GM18861 (cell line): ENCODE results near the gene ELOVL5.
"Not testable (repeated sequence)": the region's sequence is repeated elsewhere in the genome, so short reads cannot be mapped to it uniquely, and the experiment has no call there.

Source experiments
- ATAC-seq: cut with Tn5 transposase; IDR thresholded peaks from one replicate; pipeline ENCODE4 v1.9.1; 2021; ENCODE audit not compliant: unreplicated experiment

The ELOVL5 gene

DNA sequence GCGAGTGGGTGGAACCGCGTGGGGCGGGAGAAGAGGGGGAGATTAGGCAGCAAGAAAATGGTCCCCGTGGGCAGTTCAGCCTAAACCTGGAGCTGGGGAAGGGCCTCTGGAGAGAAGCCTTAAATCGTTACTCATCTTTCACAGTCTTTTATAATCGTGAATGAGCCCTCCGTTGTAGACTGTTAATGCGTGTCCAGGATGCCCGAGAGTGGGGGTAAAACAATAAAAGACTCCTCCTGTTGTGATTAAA lies 11.0 kb upstream of the ELOVL5 start:
- no peak for ATAC-seq

- ATAC-seq: peak; percentile 88
Measured at GRCh38 chr6:53359095-53359842, 10.5 kb upstream of the ELOVL5 start.

DNA sequence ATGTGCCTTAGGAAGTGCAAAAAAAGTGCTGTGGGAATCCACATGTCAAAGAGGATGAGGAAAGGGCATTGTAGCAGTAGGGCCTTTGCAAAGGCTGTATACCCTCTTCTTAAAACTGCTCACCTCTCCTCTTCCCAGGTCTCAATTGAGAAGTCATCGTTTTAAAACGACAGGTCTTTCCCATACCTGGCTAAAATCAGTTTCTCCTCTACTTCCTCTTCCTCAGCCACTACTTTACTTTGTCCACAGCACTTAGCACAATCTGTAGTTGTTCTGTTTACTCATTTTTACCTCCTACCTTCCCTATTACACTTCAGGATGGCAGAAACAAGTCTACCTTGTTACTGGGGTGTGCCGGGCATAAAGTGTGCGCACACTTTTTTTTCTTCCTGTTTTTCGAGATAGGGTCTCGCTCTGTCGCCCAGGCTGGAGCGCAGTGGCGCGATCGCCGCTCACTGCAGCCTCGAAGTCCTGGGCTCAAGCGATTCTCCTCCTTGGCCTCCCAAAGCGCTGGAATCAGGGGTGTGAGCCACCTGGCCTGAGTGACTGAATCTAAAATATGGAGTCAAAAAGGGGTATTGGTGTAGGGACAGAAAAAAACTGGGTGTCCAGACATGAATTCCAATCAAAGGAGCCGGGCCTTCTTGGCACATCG lies 9.8 kb upstream of the ELOVL5 start:
- peak; percentile 3 for ATAC-seq

DNA sequence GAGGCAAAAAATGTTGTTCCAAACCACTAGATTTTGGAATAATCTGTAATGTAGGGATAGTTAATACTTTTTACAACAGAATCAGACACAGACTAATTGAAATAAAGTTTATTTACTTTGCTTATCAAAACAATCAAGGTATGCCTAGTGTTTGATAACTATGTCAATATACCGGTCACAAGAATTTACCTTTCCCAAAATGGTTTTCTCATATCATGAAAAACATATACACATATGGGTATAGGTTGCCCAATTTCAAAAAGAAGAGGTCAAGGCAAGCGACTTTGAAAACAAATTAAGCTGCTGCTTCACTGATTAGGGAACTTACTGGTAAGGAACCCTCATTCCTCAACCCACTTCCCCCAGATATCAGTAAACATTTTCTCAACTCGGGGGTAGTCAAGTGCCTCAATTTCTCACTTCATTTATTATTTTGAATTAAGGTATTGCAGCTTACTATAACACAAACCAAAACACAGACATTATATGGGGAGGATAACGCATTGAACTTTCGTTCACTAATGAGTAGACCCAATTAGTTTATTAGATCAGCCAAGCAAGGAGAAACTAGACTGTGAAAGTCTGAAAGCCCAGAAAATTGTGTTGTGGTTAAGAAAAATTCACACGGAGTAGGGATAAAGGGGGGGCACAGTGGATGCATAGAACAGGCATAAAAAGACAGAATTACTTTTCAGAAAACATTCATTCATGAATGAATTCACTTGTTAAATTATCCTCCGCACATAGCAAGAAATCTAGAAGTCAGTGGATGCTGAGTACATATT lies 9.0 kb upstream of the ELOVL5 start:
- ATAC-seq: no peak

DNA sequence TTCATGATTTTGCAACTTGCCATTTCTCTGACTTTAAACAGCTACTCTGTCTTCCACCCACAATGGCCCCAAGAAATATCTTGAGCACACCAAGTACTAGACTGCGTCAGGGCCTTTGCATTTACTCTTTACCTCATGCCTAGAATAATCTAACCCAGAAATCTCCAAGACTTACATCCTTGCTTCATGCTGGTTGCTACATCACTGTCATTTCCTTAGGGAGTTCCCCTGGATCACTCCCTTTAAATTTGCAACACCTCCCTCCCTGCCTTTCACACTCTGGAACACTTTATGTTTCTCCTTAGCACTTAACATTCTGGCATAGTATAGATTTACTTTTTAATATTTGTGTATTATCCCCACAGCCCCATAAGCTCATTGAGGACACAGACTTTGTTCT lies 4.9 kb upstream of the ELOVL5 start:
- no peak for ATAC-seq

- no peak for ATAC-seq
Measured at GRCh38 chr6:53352360-53352759, 3.6 kb upstream of the ELOVL5 start.

- ATAC-seq: no peak
Measured at GRCh38 chr6:53349209-53349693, 501 bp upstream of the ELOVL5 start.

DNA sequence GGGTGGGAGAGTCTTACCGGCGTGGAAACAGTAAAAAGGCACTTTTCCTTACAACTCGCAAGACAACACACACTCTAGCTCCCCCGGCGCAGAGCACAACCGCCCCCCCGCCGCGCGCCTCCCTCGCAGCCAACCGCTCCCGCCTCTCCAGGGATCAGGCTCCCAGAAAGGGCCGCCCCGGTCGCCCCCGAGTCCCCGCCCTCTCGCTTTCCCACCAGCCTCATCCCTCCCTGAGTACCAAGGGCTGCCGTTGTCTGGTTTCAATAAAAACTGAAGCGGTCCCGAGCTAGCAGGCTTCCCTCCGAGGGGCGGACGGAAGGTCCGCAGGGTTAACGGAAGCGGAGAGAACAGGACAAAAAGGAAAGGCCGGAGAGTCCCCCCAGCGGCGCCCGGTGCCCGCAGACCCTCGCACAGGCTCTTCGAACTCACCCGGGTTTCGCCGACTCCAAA lies 804 bp downstream of the ELOVL5 start:
- ATAC-seq: no peak

DNA sequence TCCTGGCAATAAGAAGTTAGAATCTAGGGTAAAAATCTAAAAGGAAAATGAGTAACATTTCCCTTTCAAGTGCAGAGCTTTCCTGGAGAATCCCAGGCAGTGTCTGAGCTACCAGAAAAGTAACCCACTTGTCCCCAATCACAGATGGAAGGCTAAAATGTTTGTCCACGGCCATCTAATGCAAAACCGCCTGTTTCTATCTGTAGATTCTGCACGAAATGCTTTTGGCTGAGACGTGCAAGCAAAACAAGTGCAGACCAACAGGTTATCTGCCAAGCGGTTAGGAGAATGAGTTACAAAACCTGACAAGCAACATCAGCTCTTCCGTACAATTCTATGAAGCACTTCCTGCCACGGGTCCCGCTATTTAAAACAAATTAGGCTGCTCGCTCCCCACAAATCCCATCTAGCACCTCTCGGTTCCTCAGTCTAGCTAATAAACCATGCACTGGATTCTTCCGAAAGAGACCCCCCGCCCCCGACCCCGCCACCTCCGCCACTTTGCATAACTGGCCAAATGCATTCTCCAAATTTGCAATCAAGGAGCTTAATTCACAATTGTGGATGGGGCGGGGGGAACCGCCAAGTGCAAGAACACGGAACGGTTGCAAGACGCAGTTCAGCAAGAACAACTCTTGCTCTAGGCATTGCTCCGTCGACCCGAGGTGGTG lies 1.4 kb downstream of the ELOVL5 start:
- no peak for ATAC-seq

- not testable (repeated sequence) for ATAC-seq
Measured at GRCh38 chr6:53346049-53346448, 2.7 kb downstream of the ELOVL5 start.

DNA sequence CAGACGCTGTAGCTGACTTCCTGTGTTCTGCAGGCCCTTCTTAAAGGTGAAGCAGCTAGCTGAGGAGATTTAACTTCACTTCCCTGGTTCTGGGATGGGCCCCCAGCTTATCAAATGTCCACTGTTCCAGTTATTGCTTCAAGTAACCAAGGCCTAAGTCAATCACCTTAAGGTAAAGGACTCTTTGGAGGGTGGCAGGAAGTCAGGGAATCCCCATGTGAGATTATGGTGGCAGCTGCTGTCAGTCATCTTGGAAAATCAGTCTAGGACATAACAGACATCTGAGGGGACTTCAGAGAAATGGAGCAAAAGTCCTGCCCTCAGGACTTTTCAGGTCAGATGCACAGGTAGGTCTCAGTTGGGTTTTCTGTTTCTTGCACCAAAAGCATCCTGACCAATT lies 3.8 kb downstream of the ELOVL5 start:
- ATAC-seq: no peak

GRCh38 chr6:53343092-53343491 lies 5.7 kb downstream of the ELOVL5 start:
- no peak for ATAC-seq

DNA sequence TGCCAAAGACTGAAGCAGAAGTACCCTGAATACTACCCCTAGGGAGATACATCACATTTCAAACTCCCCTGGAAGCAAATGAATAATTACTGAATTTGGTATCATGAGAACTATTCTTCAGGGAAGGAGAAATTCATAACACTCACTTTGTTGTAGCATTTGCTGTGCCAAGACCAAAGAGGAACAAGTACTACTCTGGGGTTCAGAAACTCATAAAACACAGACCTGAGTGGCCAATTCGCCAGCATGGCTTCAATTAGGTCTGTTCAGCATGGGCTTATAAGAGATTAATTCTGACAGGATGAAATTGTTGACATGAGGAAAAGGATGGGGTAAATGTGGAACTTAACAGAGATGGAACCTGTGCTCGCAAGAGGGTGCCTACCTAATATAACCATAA lies 6.5 kb downstream of the ELOVL5 start:
- ATAC-seq: no peak

- ATAC-seq: no peak
Measured at GRCh38 chr6:53340536-53340935, 8.2 kb downstream of the ELOVL5 start.

DNA sequence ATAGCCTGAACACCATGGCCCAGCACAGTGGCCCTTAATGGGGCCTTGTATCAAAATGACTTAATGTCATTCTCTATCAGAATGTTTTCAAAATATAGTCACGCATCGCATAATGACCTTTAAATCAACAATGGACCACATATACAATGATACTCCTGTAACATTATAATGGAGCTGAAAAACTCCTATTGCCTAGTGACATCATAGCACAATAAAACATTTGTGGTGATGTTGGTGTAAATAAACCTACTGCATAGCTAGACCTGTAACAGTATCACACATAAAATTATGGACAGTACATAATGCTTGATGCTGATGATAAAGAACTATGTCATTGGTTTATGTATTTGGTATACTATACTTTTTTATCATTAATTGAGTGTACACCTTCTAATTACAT lies 9.3 kb downstream of the ELOVL5 start:
- no peak for ATAC-seq

DNA sequence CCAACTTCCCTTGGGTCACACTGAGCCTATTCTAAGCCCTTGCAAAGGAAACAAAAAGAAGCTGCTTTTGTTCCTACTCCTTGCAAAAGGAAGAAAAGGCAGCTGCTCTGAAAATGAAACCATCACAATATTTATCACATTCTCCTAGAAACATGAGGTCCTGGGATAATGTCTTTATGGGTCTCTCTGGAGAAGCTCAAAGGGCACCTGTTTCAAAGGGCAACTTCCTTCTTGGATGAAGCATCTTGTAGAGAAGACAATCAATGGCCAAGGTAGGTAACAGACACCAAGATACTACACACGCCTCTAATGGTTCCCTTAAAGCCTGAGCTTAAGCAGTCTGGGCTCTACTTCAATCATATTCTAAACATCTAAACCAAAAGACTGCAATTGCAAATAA lies 10.4 kb downstream of the ELOVL5 start:
- ATAC-seq: no peak

- ATAC-seq: no peak
Measured at GRCh38 chr6:53336070-53336469, 12.7 kb downstream of the ELOVL5 start.

- ATAC-seq: peak; percentile 70
Measured at GRCh38 chr6:53335224-53335994, 13.3 kb downstream of the ELOVL5 start.

GRCh38 chr6:53333439-53334408 lies 15.0 kb downstream of the ELOVL5 start:
- no peak for ATAC-seq

GRCh38 chr6:53331678-53332077 lies 17.1 kb downstream of the ELOVL5 start:
- ATAC-seq: no peak
